ENCODE results near the gene AIG1. TPM values are rescaled to one million over a fixed set of nuclear protein-coding genes. Genes with fewer than 3 reads are reported as not detected.
A peak's percentile ranks its signal among the peaks of the same experiment; 100 is the strongest.

The AIG1 gene
- total RNA-seq, 1 donor from 2014 or later: 31.3 TPM

DNA sequence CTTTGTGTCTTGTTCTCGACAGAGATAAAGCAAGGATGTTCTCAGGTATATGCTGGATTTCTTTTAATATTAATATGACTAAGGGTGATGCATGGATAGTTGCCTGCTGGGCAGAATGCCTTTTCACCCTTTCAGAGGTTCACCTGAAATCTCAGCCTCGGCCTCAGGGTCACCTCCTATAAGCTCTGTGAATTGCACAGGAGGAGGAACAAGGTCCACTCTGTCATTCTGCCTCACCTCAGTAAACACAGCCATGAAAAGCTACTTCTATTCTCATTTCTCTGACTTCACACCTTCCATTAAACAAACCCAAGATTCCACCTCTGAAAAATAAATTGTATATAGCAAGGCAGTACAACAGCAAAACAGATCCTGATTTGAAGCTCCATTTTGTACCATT is 38.1 kb upstream of the AIG1 start:
- TF ChIP-seq, protein P1, sequence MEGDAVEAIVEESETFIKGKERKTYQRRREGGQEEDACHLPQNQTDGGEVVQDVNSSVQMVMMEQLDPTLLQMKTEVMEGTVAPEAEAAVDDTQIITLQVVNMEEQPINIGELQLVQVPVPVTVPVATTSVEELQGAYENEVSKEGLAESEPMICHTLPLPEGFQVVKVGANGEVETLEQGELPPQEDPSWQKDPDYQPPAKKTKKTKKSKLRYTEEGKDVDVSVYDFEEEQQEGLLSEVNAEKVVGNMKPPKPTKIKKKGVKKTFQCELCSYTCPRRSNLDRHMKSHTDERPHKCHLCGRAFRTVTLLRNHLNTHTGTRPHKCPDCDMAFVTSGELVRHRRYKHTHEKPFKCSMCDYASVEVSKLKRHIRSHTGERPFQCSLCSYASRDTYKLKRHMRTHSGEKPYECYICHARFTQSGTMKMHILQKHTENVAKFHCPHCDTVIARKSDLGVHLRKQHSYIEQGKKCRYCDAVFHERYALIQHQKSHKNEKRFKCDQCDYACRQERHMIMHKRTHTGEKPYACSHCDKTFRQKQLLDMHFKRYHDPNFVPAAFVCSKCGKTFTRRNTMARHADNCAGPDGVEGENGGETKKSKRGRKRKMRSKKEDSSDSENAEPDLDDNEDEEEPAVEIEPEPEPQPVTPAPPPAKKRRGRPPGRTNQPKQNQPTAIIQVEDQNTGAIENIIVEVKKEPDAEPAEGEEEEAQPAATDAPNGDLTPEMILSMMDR (IDR thresholded peaks at IDR 0.05; ENCODE audit: unreplicated experiment): no peak
- Mint-ChIP-seq H3K4me3 (no peak overlapping the region), H3K9me3 (peaks cover 10% of the 10 kb centered on the region), H3K36me3 (no peaks in the 10 kb centered on the region), H3K27ac (no peak overlapping the region), H3K27me3 (ENCODE audit: low read depth) (no peaks in the 10 kb centered on the region), H3K4me1 (no peaks in the 10 kb centered on the region)
- no peak for DNase-seq (ENCODE audit: low spot score in 2 of 2, unreplicated experiment in 2 of 2)

DNA sequence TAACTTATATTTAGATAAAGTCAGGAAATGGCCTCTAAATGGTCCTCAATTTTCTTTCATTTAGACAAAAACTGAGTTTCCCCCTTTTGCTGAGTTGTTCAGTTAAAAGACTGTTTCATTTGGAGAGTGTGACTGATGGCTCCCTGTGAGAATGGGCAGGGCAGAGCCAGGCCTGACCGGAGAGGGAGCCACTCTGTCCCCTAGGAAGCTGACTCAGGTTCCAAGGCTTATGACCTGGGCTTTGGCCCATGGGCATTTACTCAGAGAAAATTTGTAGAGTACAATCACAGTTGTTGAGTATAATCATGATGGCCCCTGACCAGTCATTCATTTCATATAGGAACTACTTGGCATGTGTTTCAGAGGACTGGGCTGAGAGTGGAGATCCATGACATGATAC is 37.0 kb upstream of the AIG1 start:
- TF ChIP-seq, protein P1 (IDR thresholded peaks at IDR 0.05; ENCODE audit: unreplicated experiment): no peak
- no peaks in the 10 kb centered on the region for H3K36me3 Mint-ChIP-seq
- H3K4me1 Mint-ChIP-seq: no peaks in the 10 kb centered on the region
- no peak for DNase-seq (ENCODE audit: low spot score in 2 of 2, unreplicated experiment in 2 of 2)
- H3K9me3 Mint-ChIP-seq: peaks cover 10% of the 10 kb centered on the region
- no peak overlapping the region for H3K4me3 Mint-ChIP-seq
- H3K27me3 Mint-ChIP-seq (ENCODE audit: low read depth): no peaks in the 10 kb centered on the region
- H3K27ac Mint-ChIP-seq: no peak overlapping the region

DNA sequence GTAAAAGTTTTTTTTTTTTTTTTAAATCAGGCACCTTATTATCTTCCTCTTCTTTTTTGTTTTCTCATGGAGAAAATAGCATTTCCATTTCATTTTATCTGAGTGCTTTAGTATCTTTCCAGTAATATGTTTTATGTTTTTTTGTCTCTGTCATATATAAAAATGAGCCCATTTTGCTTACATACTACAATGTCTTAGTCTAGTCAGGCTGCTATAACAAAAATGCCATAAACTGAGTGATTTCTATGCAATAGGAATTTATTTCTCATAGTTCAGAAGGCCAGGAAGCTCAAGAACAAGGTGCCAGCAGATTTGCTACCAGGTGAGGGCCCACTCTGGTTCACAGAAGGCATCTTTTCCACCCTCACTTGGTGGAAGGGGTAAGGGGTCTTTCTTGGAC is 35.7 kb upstream of the AIG1 start:
- H3K27me3 Mint-ChIP-seq (ENCODE audit: low read depth): no peaks in the 10 kb centered on the region
- H3K4me1 Mint-ChIP-seq: no peaks in the 10 kb centered on the region
- no peak overlapping the region for H3K4me3 Mint-ChIP-seq

DNA sequence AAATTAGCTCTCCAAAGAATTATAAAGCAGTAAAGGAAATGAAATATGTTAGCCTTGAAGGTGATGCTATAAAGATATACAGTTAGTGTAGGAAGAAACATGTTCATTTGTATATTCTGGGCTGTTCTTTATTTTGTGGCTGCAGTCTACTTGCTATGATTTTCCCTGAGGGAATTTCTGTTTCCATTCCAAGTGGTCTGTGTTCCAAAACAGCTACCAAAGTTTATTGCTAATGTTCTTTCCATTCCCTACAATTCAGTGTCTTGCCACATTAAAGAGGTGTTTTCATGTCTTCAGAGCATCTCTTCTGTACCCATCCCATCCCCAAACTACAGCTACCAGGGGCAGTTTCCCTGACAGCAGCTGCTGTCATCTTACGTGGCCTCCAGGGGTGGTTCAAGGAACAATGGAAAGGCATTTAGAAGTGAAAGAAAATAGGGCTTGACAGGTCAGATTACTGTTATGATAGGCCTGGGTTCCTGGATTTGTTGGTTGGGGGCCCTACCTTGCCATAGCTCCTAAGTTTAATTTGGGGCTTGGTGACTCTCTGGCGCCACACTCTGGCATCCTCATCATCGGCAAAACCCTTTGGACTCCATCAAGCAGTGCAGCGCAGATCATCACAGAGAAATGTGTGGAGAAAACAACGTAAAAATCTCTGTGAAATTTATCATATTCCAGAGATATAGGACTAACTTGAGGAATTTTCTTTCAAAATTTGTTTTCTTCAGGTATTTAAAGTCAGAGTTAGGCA is 33.8 kb upstream of the AIG1 start:
- H3K27ac Mint-ChIP-seq: no peak overlapping the region
- TF ChIP-seq, protein P1 (IDR thresholded peaks at IDR 0.05; ENCODE audit: unreplicated experiment): peak; percentile 18

More for the DNA sequence above, 35.7 kb upstream of the AIG1 start:
- peaks cover 10% of the 10 kb centered on the region for H3K9me3 Mint-ChIP-seq
- H3K36me3 Mint-ChIP-seq: no peaks in the 10 kb centered on the region
- no peak for DNase-seq (ENCODE audit: low spot score in 2 of 2, unreplicated experiment in 2 of 2)
- H3K27ac Mint-ChIP-seq: no peak overlapping the region
- TF ChIP-seq, protein P1 (IDR thresholded peaks at IDR 0.05; ENCODE audit: unreplicated experiment): no peak

DNA sequence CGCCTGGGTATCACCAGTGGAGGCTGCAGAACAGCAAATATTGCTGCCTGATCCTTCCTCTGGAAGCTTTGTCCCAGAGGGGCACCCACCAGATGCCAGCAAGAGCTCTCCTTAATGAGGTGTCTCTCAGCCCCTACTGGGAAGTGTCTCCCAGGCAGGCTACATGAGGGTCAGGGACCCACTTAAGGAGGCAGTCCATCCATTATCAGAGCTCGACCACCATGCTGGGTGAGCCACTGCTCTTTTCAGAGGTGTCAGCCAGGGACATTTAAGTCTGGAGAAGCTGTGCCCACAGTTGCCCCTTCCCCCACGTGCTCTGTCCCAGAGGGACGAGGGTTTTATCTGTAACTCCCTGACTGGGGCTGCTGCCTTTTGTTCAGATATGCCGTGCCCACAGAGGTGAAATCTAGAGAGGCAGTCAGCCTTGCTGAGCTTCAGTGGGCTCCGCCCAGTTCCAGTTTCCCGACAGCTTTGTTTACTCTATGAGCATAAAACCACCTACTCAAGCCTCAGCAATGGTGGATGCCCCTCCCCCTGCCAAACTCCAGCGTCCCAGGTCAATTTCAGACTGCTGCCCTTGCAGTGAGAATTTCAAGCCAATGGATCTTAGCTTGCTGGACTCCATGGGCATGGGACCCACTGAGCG is 25.9 kb upstream of the AIG1 start:
- Mint-ChIP-seq H3K4me1 (no peaks in the 10 kb centered on the region), H3K27ac (no peak overlapping the region), H3K9me3 (peaks cover 35% of the 10 kb centered on the region), H3K4me3 (no peak overlapping the region), H3K36me3 (no peaks in the 10 kb centered on the region), H3K27me3 (ENCODE audit: low read depth) (peaks cover 12% of the 10 kb centered on the region)
- TF ChIP-seq, protein P1 (IDR thresholded peaks at IDR 0.05; ENCODE audit: unreplicated experiment): no peak
- no peak for DNase-seq (ENCODE audit: low spot score in 2 of 2, unreplicated experiment in 2 of 2)

More for the DNA sequence above, 33.8 kb upstream of the AIG1 start:
- no peak overlapping the region for H3K4me3 Mint-ChIP-seq
- peaks cover 1% of the 10 kb centered on the region for H3K27me3 Mint-ChIP-seq (ENCODE audit: low read depth)
- peaks cover 21% of the 10 kb centered on the region for H3K9me3 Mint-ChIP-seq
- no peaks in the 10 kb centered on the region for H3K36me3 Mint-ChIP-seq
- DNase-seq (ENCODE audit: low spot score in 2 of 2, unreplicated experiment in 2 of 2): no peak
- H3K4me1 Mint-ChIP-seq: no peaks in the 10 kb centered on the region
